NCI-H2107 treated with DMSO at 0.1 percent for 48 hours (cell line): ENCODE data around the gene ZFX.
"Not testable (repeated sequence)": the region's sequence is repeated elsewhere in the genome, so short reads cannot be mapped to it uniquely, and the experiment has no call there.

Source experiments
- DNase-seq: peaks from one replicate; lab custom pipeline; 2025; ENCODE audit not compliant: unreplicated experiment; lab: John Stamatoyannopoulos, UW

The ZFX gene

GRCh38 chrX:24149351-24150050 is at the start of gene ZFX:
TSS of gene ZFX (plus strand) at chrX:24149729. CDS start at chrX:24172743, 23,014 bp downstream.
- DNase-seq = no peak

- no peak for DNase-seq
Observed at GRCh38 chrX:24100713-24101112, 48.8 kb upstream of the ZFX start.

GRCh38 chrX:24110069-24110468 is 39.5 kb upstream of the ZFX start:
- DNase-seq = peak; percentile 47

GRCh38 chrX:24113181-24113580 is 36.3 kb upstream of the ZFX start:
- DNase-seq = no peak

- DNase-seq = no peak
Observed at GRCh38 chrX:24117258-24117657, 32.3 kb upstream of the ZFX start.

GRCh38 chrX:24124244-24124799 is 25.2 kb upstream of the ZFX start:
- no peak for DNase-seq

- no peak for DNase-seq
Observed at GRCh38 chrX:24125028-24125612, 24.4 kb upstream of the ZFX start.

- no peak for DNase-seq
Observed at GRCh38 chrX:24131476-24131875, 18.1 kb upstream of the ZFX start.

GRCh38 chrX:24133312-24133711 is 16.2 kb upstream of the ZFX start:
- no peak for DNase-seq

- not testable (repeated sequence) for DNase-seq
Observed at GRCh38 chrX:24135768-24136167, 13.8 kb upstream of the ZFX start.

- DNase-seq = no peak
Observed at GRCh38 chrX:24137192-24137591, 12.3 kb upstream of the ZFX start.

- not testable (repeated sequence) for DNase-seq
Observed at GRCh38 chrX:24143982-24144381, 5.5 kb upstream of the ZFX start.

GRCh38 chrX:24144528-24144927 is 5.0 kb upstream of the ZFX start:
- DNase-seq = no peak

- no peak for DNase-seq
Observed at GRCh38 chrX:24145303-24146186, 4.0 kb upstream of the ZFX start.

- DNase-seq = no peak
Observed at GRCh38 chrX:24146283-24146949, 3.1 kb upstream of the ZFX start.

GRCh38 chrX:24147165-24147564 is 2.4 kb upstream of the ZFX start:
- no peak for DNase-seq

GRCh38 chrX:24148121-24148520 is 1.4 kb upstream of the ZFX start:
- DNase-seq = no peak

- DNase-seq = no peak
Observed at GRCh38 chrX:24148535-24149350, 786 bp upstream of the ZFX start.

GRCh38 chrX:24150051-24150790 is 692 bp downstream of the ZFX start:
- DNase-seq = peak; percentile 93
